CD4-positive, alpha-beta T cell treated with Interleukin-15 for 4 hours (primary cell): ENCODE results near the gene TPPP3.

ENCODE experiments used
- DNase-seq: peaks from one replicate; pipeline ENCODE4 v3.0.0-alpha.2; 2020; ENCODE audit warnings: low spot score

TPPP3 gene

GRCh38 chr16:67342616-67343015, 50.7 kb downstream of the TPPP3 start:
- DNase-seq = no peak

GRCh38 chr16:67341250-67341649, 52.0 kb downstream of the TPPP3 start:
- no peak for DNase-seq
